Measurements from ENCODE around the gene AKAP12.

DNA sequence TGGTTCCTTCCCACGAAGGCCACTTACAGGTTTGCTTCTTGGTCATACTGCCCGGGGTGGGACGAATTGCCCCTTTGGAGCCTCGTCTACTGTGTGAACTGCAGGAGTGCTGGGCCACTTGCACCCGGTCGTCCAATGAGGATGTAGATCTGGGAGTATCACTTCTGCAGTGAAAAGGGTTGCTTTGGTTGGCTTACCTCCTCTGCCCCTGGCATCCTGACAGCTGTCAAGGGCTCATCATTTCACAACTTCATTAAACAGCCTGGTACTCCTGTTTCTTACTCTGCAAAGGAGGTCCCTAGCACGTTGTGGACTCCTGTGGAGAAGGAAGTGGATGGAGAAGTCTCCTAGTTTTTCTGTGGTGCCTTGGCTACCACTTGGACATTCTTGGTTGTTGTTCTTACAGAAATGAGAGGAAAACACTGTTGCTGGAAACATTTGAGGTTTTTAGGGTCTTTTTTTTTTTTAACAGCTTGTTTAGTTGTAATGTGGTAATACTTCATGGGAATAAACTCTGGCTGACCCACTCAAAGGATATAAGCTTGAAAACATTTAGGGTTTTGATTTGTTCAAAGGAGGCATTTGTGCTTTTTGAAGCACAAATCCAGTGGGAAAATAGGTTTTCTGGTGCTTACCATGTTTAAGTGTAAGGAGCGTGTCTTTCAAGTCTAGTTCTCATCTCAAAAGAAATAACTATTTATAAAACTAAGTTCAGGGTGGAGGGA, 60.7 kb downstream of the AKAP12 start:
- TF ChIP-seq EZH2 (optimal IDR thresholded peaks at IDR 0.05; ENCODE audit: low read depth, low read length): no peak
- TF ChIP-seq, protein P1, sequence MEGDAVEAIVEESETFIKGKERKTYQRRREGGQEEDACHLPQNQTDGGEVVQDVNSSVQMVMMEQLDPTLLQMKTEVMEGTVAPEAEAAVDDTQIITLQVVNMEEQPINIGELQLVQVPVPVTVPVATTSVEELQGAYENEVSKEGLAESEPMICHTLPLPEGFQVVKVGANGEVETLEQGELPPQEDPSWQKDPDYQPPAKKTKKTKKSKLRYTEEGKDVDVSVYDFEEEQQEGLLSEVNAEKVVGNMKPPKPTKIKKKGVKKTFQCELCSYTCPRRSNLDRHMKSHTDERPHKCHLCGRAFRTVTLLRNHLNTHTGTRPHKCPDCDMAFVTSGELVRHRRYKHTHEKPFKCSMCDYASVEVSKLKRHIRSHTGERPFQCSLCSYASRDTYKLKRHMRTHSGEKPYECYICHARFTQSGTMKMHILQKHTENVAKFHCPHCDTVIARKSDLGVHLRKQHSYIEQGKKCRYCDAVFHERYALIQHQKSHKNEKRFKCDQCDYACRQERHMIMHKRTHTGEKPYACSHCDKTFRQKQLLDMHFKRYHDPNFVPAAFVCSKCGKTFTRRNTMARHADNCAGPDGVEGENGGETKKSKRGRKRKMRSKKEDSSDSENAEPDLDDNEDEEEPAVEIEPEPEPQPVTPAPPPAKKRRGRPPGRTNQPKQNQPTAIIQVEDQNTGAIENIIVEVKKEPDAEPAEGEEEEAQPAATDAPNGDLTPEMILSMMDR (IDR thresholded peaks at IDR 0.05; ENCODE audit: low read length): no peak

Data from MM.1S (cell line).